SU-DHL-6 (cell line): Measurements from ENCODE around the gene IL17RC.
"Not testable (repeated sequence)": the region's sequence is repeated elsewhere in the genome, so short reads cannot be mapped to it uniquely, and the experiment has no call there.

Experiments
- H2AFZ ChIP-seq: fragments of 200-600 bp; sonication (generic); 2 replicates; pipeline ENCODE4 v1.6.1; 2014; ENCODE audit warnings: low read depth, mild to moderate bottlenecking, moderate library complexity, mixed read lengths, antibody characterized with exemption, low read length; ENCODE audit not compliant: severe bottlenecking
- H3F3A ChIP-seq: fragments of 200-600 bp; shearing (Covaris generic); 2 replicates; pipeline ENCODE4 v1.6.0; 2016; ENCODE audit warnings: antibody characterized with exemption, mild to moderate bottlenecking; ENCODE audit not compliant: insufficient read depth
- H3K27ac ChIP-seq: fragments of 200-600 bp; sonication (generic); 2 replicates; pipeline ENCODE4 v1.5.1; 2016; ENCODE audit warnings: low read depth, mild to moderate bottlenecking, low read length, moderate library complexity, mixed read lengths
- H3K27me3 ChIP-seq: fragments of 200-600 bp; sonication (generic), shearing (Covaris generic); 2 replicates; pipeline ENCODE4 v1.6.0; 2014; ENCODE audit warnings: mild to moderate bottlenecking, low read length
- H3K36me3 ChIP-seq: fragments of 200-600 bp; sonication (generic); 2 replicates; pipeline ENCODE4 v1.6.1; 2014; ENCODE audit warnings: mild to moderate bottlenecking, low read length, mixed read lengths
- H3K4me2 ChIP-seq: fragments of 300-600, 200-600 bp; shearing (Covaris generic), sonication (generic); 2 replicates; pipeline ENCODE4 v1.6.0; 2014; ENCODE audit warnings: low read length, low read depth, mild to moderate bottlenecking; ENCODE audit not compliant: poor library complexity, severe bottlenecking
- H3K4me3 ChIP-seq: fragments of 200-600 bp; sonication (generic); 2 replicates; pipeline ENCODE4 v1.5.1; 2014; ENCODE audit warnings: antibody characterized with exemption, low read length, mild to moderate bottlenecking, mixed read lengths; ENCODE audit not compliant: insufficient read depth, poor library complexity, severe bottlenecking
- H3K79me2 ChIP-seq: fragments of 200-600 bp; sonication (generic); 2 replicates; pipeline ENCODE4 v1.6.1; 2014; ENCODE audit warnings: mild to moderate bottlenecking, low read length, moderate library complexity; ENCODE audit not compliant: insufficient read depth
- H3K9ac ChIP-seq: fragments of 200-600 bp; sonication (generic); 2 replicates; pipeline ENCODE4 v1.7.0; 2014; ENCODE audit warnings: mild to moderate bottlenecking, low read length
- H3K9me2 ChIP-seq: fragments of 200-600 bp; sonication (generic); replicated peaks from 2 replicates; pipeline ENCODE4 v1.6.1; 2014; ENCODE audit warnings: low read length; ENCODE audit not compliant: insufficient read depth
- H3K9me3 ChIP-seq: fragments of 200-600 bp; sonication (generic); 2 replicates; pipeline ENCODE4 v1.6.1; 2014; ENCODE audit warnings: low read length, mixed read lengths; ENCODE audit not compliant: insufficient read depth
- H4K20me1 ChIP-seq: fragments of 200-600 bp; sonication (generic); 2 replicates; pipeline ENCODE4 v1.6.1; 2014; ENCODE audit warnings: low read depth, mild to moderate bottlenecking, antibody characterized with exemption, low read length, moderate library complexity, mixed read lengths
- EZH2phosphoT487 ChIP-seq: fragments of 200-600 bp; sonication (generic), shearing (Covaris generic); conservative IDR thresholded peaks from 2 replicates; pipeline ENCODE4 v1.6.1; 2018; ENCODE audit warnings: mild to moderate bottlenecking, antibody characterized with exemption, low read length, moderate library complexity, mixed read lengths
- TF ChIP-seq, protein P1 (sequence below): fragments of 200-600 bp; sonication (generic); IDR thresholded peaks from one replicate; pipeline ENCODE4 v1.5.1; 2017; ENCODE audit warnings: antibody characterized with exemption, mild to moderate bottlenecking, low read length, moderate library complexity; ENCODE audit not compliant: insufficient read depth, poor library complexity, severe bottlenecking

The IL17RC gene

GRCh38 chr3:9893739-9894138 lies 23.2 kb upstream of the IL17RC start:
- Histone ChIP-seq H3K9me3 (no peaks in the 10 kb centered on the region), H3F3A (0 out of 2 replicates have a peak, but pooled peaks cover 12% of the 10 kb centered on the region), H2AFZ (no peak overlapping the region), H4K20me1 (peaks cover 5% of the 10 kb centered on the region), H3K27me3 (no peaks in the 10 kb centered on the region), H3K9me2 (no peaks in the 10 kb centered on the region), H3K4me2 (no peak overlapping the region), H3K27ac (no peak overlapping the region), H3K4me3 (no peak overlapping the region), H3K36me3 (peaks cover 3% of the 10 kb centered on the region; the same call in 1 of the 2 replicates), H3K9ac (no peak overlapping the region), H3K79me2 (peaks cover 22% of the 10 kb centered on the region)
- no peak for TF ChIP-seq EZH2phosphoT487
- TF ChIP-seq, protein P1, sequence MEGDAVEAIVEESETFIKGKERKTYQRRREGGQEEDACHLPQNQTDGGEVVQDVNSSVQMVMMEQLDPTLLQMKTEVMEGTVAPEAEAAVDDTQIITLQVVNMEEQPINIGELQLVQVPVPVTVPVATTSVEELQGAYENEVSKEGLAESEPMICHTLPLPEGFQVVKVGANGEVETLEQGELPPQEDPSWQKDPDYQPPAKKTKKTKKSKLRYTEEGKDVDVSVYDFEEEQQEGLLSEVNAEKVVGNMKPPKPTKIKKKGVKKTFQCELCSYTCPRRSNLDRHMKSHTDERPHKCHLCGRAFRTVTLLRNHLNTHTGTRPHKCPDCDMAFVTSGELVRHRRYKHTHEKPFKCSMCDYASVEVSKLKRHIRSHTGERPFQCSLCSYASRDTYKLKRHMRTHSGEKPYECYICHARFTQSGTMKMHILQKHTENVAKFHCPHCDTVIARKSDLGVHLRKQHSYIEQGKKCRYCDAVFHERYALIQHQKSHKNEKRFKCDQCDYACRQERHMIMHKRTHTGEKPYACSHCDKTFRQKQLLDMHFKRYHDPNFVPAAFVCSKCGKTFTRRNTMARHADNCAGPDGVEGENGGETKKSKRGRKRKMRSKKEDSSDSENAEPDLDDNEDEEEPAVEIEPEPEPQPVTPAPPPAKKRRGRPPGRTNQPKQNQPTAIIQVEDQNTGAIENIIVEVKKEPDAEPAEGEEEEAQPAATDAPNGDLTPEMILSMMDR = no peak

DNA sequence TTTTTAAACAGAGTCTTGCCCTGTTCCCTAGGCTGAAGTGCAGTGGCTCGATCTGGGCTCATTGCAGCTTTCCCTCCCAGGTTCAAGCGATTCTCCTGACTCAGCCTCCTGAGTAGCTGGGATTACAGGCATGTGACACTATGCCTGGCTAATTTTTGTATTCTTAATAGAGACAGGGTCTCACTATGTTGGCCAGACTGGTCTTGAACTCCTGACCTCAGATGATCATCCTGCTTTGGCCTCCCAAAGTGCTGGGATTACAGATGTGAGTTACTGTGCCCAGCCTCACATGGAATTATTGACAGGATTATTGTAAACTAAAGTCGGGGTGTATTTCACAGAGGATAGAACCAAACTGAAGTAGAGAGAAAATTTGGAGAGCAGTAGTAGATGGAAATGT lies 21.2 kb upstream of the IL17RC start:
- H3K9me2 ChIP-seq, H3K9ac ChIP-seq, H3F3A ChIP-seq, H3K36me3 ChIP-seq, H3K27ac ChIP-seq, H4K20me1 ChIP-seq, H2AFZ ChIP-seq, H3K4me2 ChIP-seq, H3K9me3 ChIP-seq, H3K27me3 ChIP-seq, H3K4me3 ChIP-seq: not testable (repeated sequence)
- H3K79me2 ChIP-seq = peaks cover 19% of the 10 kb centered on the region

- H4K20me1 ChIP-seq, H3K79me2 ChIP-seq, H3K27ac ChIP-seq, H3K4me2 ChIP-seq, H3K36me3 ChIP-seq, H3K9ac ChIP-seq, H3K9me3 ChIP-seq, H3K9me2 ChIP-seq, H3K4me3 ChIP-seq, H2AFZ ChIP-seq, H3F3A ChIP-seq, H3K27me3 ChIP-seq: not testable (repeated sequence)
Observed at GRCh38 chr3:9896755-9897407, 20.0 kb upstream of the IL17RC start.

DNA sequence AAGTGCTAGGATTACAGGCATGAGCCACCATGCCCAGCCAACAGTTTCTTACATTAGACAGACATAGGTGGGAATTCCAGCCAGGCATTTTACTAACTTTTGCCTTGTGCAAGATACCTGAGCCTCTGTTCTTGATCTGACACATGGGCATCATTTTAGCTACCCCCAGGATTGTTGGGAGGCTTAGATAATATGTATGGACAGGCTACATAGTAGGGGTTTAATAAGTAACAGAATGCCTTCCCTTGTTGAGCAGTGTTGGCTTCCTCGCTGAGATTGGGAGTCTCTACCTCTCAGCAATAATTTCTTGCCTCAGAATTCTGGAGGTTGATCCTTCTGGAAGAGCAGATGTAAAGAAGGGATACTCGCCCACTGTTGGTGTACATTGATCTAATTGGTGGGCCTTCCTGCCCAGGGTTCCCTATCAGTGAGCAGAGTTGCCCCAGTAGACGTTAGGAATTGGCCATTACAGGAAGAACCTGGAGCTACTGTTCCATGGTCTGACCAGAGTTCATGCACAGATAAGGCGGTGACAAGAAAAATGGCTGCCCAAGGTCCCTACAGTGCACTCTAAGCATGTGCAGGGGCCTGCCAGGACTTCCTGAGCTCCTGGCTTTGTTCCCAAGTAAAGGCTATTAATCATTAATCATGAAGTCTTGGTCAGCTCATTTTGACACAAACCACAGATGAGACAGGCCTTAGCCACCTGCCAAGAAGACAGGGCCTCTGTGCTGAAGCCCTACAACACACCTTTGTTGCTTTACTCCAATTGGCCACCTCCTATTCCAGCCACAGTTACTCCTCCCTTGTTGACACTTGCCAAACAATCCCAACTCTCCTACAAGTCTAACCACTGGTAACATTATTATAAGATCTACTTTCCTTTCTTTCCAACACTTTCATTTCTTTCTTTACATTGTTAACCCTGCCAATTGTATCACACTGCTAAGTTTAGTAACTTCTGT lies 19.2 kb upstream of the IL17RC start:
- TF ChIP-seq EZH2phosphoT487 = no peak
- TF ChIP-seq, protein P1 = no peak
- Histone ChIP-seq H3F3A (0 out of 2 replicates have a peak, but pooled peaks cover 9% of the 10 kb centered on the region), H3K9me3 (no peaks in the 10 kb centered on the region), H3K9me2 (no peaks in the 10 kb centered on the region), H3K36me3 (peaks cover 3% of the 10 kb centered on the region; the same call in 1 of the 2 replicates), H3K4me3 (no peak overlapping the region), H3K27me3 (no peaks in the 10 kb centered on the region), H2AFZ (no peak overlapping the region), H3K27ac (no peak overlapping the region), H4K20me1 (peaks cover 5% of the 10 kb centered on the region; the same call in 1 of the 2 replicates), H3K4me2 (no peak overlapping the region), H3K9ac (no peak overlapping the region), H3K79me2 (peaks cover 4% of the 10 kb centered on the region)
